Right lung (tissue), 10 donors: ENCODE data around the gene CYTL1. TPM values are rescaled to one million over a fixed set of nuclear protein-coding genes. Genes with fewer than 3 reads are reported as not detected.
"Not testable (repeated sequence)": the region's sequence is repeated elsewhere in the genome, so short reads cannot be mapped to it uniquely, and the experiment has no call there.

ENCODE experiments used
- DNase-seq, 2 donors: peaks; one replicate each; pipeline ENCODE4 v3.0.0-alpha.2; 2013
- long read RNA-seq, 8 donors: transcript quantifications; one replicate each; lab custom pipeline, GENCODE V29; 2026
- polyA plus RNA-seq, 5 donors: library from polyadenylated mRNA; unstranded; fragments of 120-200 nt; gene quantifications; one replicate each; pipeline versions ENCODE4 v1.2.1 to v1.2.3, GENCODE V29; 2013; ENCODE audit warnings: inconsistent platforms in 1 of 5, low replicate concordance in 1 of 5; ENCODE audit not compliant: insufficient read length in 5 of 5, insufficient read depth in 1 of 5

The CYTL1 gene
- polyA plus RNA-seq: 10 to 100 TPM; 19.7 to 56.9 (median 33.5) TPM
- long read RNA-seq, donor 1, transcript CYTL1-201 (4 exons, 1,003 nt): major isoform, 21 of 38 reads
- long read RNA-seq, donor 1, partial matches to known transcripts: 15 of 38 reads
- long read RNA-seq, donor 1, other reads (novel, unspliced or antisense): 0 of 38 reads
- long read RNA-seq, donor 2, transcript CYTL1-201 (4 exons, 1,003 nt): major isoform, 8 of 13 reads
- long read RNA-seq, donor 2, partial matches to known transcripts: 5 of 13 reads
- long read RNA-seq, donor 2, other reads (novel, unspliced or antisense): 0 of 13 reads
- long read RNA-seq, donor 3, transcript CYTL1-201 (4 exons, 1,003 nt): major isoform, 13 of 14 reads
- long read RNA-seq, donor 3, partial matches to known transcripts: 0 of 14 reads
- long read RNA-seq, donor 3, other reads (novel, unspliced or antisense): 0 of 14 reads
- long read RNA-seq, donor 4, transcript CYTL1-201 (4 exons, 1,003 nt): major isoform, 12 of 18 reads
- long read RNA-seq, donor 4, partial matches to known transcripts: 6 of 18 reads
- long read RNA-seq, donor 4, other reads (novel, unspliced or antisense): 0 of 18 reads
- long read RNA-seq, donor 5, transcript CYTL1-201 (4 exons, 1,003 nt): major isoform, 35 of 50 reads
- long read RNA-seq, donor 5, partial matches to known transcripts: 13 of 50 reads
- long read RNA-seq, donor 5, other reads (novel, unspliced or antisense): 0 of 50 reads
- long read RNA-seq, donor 6, transcript CYTL1-201 (4 exons, 1,003 nt): major isoform, 11 of 13 reads
- long read RNA-seq, donor 6, partial matches to known transcripts: 0 of 13 reads
- long read RNA-seq, donor 6, other reads (novel, unspliced or antisense): 0 of 13 reads
- long read RNA-seq, donor 7, transcript CYTL1-201 (4 exons, 1,003 nt): major isoform, 10 of 10 reads
- long read RNA-seq, donor 7, partial matches to known transcripts: 0 of 10 reads
- long read RNA-seq, donor 7, other reads (novel, unspliced or antisense): 0 of 10 reads
- long read RNA-seq, donor 8, transcript CYTL1-201 (4 exons, 1,003 nt): major isoform, 7 of 7 reads
- long read RNA-seq, donor 8, partial matches to known transcripts: 0 of 7 reads
- long read RNA-seq, donor 8, other reads (novel, unspliced or antisense): 0 of 7 reads

- peak in 1 of 2 donors; percentile 24 for DNase-seq
These were observed at the start of gene CYTL1 for GRCh38 chr4:5019274-5019673. Gene CYTL1, minus strand, starts transcription at chr4:5019458. Its CDS starts 13 bp downstream, at chr4:5019445.

GRCh38 chr4:5067908-5068307, 48.6 kb upstream of the CYTL1 start:
- no peak for DNase-seq

- DNase-seq: not testable (repeated sequence)
These were observed 47.7 kb upstream of the CYTL1 start for GRCh38 chr4:5066968-5067367.

GRCh38 chr4:5066101-5066500, 46.8 kb upstream of the CYTL1 start:
- DNase-seq: no peak

GRCh38 chr4:5055411-5055810, 36.2 kb upstream of the CYTL1 start:
- DNase-seq: no peak

GRCh38 chr4:5054532-5054931, 35.3 kb upstream of the CYTL1 start:
- no peak for DNase-seq

- no peak for DNase-seq
These were observed 33.6 kb upstream of the CYTL1 start for GRCh38 chr4:5052726-5053425.

GRCh38 chr4:5052204-5052702, 33.0 kb upstream of the CYTL1 start:
- DNase-seq: no peak

- peak; percentile 56 to 58 for DNase-seq
These were observed 32.3 kb upstream of the CYTL1 start, which contains the start of gene STK32B for GRCh38 chr4:5051278-5052203. Gene STK32B, plus strand, starts transcription at chr4:5051480.

GRCh38 chr4:5050520-5051277, 31.4 kb upstream of the CYTL1 start:
- DNase-seq: peak; percentile 53 to 67

- DNase-seq: no peak
These were observed 29.5 kb upstream of the CYTL1 start for GRCh38 chr4:5048721-5049120.

GRCh38 chr4:5045097-5045496, 25.8 kb upstream of the CYTL1 start:
- DNase-seq: no peak

- no peak for DNase-seq
These were observed 25.1 kb upstream of the CYTL1 start for GRCh38 chr4:5044341-5044740.

- DNase-seq: no peak
These were observed 24.3 kb upstream of the CYTL1 start for GRCh38 chr4:5043579-5043978.

- no peak for DNase-seq
These were observed 22.4 kb upstream of the CYTL1 start for GRCh38 chr4:5041699-5042098.

- DNase-seq: no peak
These were observed 21.8 kb upstream of the CYTL1 start for GRCh38 chr4:5040856-5041620.

- no peak for DNase-seq
These were observed 20.5 kb upstream of the CYTL1 start for GRCh38 chr4:5039800-5040199.
